Neural progenitor cell (in vitro differentiated cells): ENCODE data around the gene ARHGEF40. TPM values are rescaled to one million over a fixed set of nuclear protein-coding genes. Genes with fewer than 3 reads are reported as not detected.

Source experiments
- DNase-seq: peaks from one replicate; pipeline ENCODE4 v3.0.0-alpha.2; 2016; ENCODE audit warnings: low spot score
- H2AFZ ChIP-seq: fragments of 200-600 bp; sonication (generic); replicated peaks from 2 replicates; pipeline ENCODE4 v1.6.1; 2016; ENCODE audit warnings: antibody characterized with exemption
- H3F3A ChIP-seq: fragments of 200-600 bp; sonication (generic); 2 replicates; pipeline ENCODE4 v1.6.1; 2016; ENCODE audit warnings: antibody characterized with exemption, low read depth
- H3K27ac ChIP-seq: fragments of 200-600 bp; sonication (generic); 2 replicates; pipeline ENCODE4 v1.5.1; 2016; ENCODE audit warnings: mild to moderate bottlenecking
- H3K27me3 ChIP-seq: fragments of 200-600 bp; sonication (generic); 2 replicates; pipeline ENCODE4 v1.6.1; 2016; ENCODE audit warnings: mild to moderate bottlenecking, moderate library complexity
- H3K36me3 ChIP-seq: fragments of 200-600 bp; sonication (generic); 2 replicates; pipeline ENCODE4 v1.5.1; 2016
- H3K4me1 ChIP-seq: fragments of 200-600 bp; sonication (generic); 2 replicates; pipeline ENCODE4 v1.6.1; 2016; ENCODE audit warnings: mixed run types
- H3K4me2 ChIP-seq: fragments of 200-600 bp; sonication (generic); 2 replicates; pipeline ENCODE4 v1.6.1; 2016
- H3K4me3 ChIP-seq: fragments of 200-600 bp; sonication (generic); 2 replicates; pipeline ENCODE4 v1.5.1; 2016
- H3K79me2 ChIP-seq: fragments of 200-600 bp; sonication (generic); 2 replicates; pipeline ENCODE4 v1.6.1; 2016; ENCODE audit warnings: low read depth
- H3K9ac ChIP-seq: fragments of 200-600 bp; sonication (generic); 2 replicates; pipeline ENCODE4 v1.6.1; 2016
- H3K9me3 ChIP-seq: fragments of 200-600 bp; sonication (generic); 2 replicates; pipeline ENCODE4 v1.5.1; 2016; ENCODE audit warnings: low read depth
- H4K20me1 ChIP-seq: fragments of 200-600 bp; sonication (generic); 2 replicates; pipeline ENCODE4 v1.6.1; 2016; ENCODE audit warnings: low read depth
- H3K27ac Mint-ChIP-seq: 3 replicates; pipeline ENCODE4 v1.8.0; 2021; ENCODE audit warnings: mixed read lengths
- H3K27me3 Mint-ChIP-seq: 2 replicates; pipeline ENCODE4 v1.8.0; 2022; ENCODE audit warnings: low read depth, mild to moderate bottlenecking, inconsistent platforms, moderate library complexity, mixed read lengths; ENCODE audit not compliant: insufficient read depth
- H3K36me3 Mint-ChIP-seq: 3 replicates; pipeline ENCODE4 v1.8.0; 2021; ENCODE audit warnings: mixed read lengths
- H3K4me1 Mint-ChIP-seq: 3 replicates; pipeline ENCODE4 v1.8.0; 2021; ENCODE audit warnings: mixed read lengths
- H3K4me3 Mint-ChIP-seq: 3 replicates; pipeline ENCODE4 v1.8.0; 2021; ENCODE audit warnings: mild to moderate bottlenecking, moderate library complexity, mixed read lengths
- H3K9me3 Mint-ChIP-seq: 3 replicates; pipeline ENCODE4 v1.8.0; 2020; ENCODE audit warnings: mixed read lengths
- CTCF ChIP-seq: fragments of 200-600 bp; sonication (generic); IDR thresholded peaks from 2 replicates; pipeline ENCODE4 v1.5.1; 2017; ENCODE audit warnings: antibody characterized with exemption, mild to moderate bottlenecking
- EZH2 ChIP-seq: fragments of 200-600 bp; sonication (generic); IDR thresholded peaks from 2 replicates; pipeline ENCODE4 v1.6.1; 2017; ENCODE audit warnings: antibody characterized with exemption, mild to moderate bottlenecking, moderate library complexity
- EZH2phosphoT487 ChIP-seq: fragments of 200-600 bp; sonication (generic); IDR thresholded peaks from 2 replicates; pipeline ENCODE4 v1.6.1; 2017; ENCODE audit warnings: antibody characterized with exemption
- total RNA-seq: library from RNA; depleted of rRNA; stranded (reverse); fragments of >200 nt; gene quantifications from 2 replicates; pipeline ENCODE4 v1.2.3, GENCODE V29; 2015; ENCODE audit warnings: low replicate concordance

The ARHGEF40 gene
- total RNA-seq, 1 donor from 2014 or later, result 15.0 TPM

GRCh38 chr14:21078287-21078686 lies 8.2 kb downstream of the ARHGEF40 start:
- no peak overlapping the region for H2AFZ ChIP-seq
- no peak overlapping the region for H3K4me2 ChIP-seq
- no peaks in the 10 kb centered on the region for H3K9me3 Mint-ChIP-seq
- no peak overlapping the region for H3K4me3 Mint-ChIP-seq
- H3F3A ChIP-seq, result no peaks in the 10 kb centered on the region
- peaks cover 2% of the 10 kb centered on the region for H3K27me3 Mint-ChIP-seq
- H3K36me3 Mint-ChIP-seq, result peaks cover 55% of the 10 kb centered on the region
- peaks cover 2% of the 10 kb centered on the region for H3K36me3 ChIP-seq
- no peak for DNase-seq
- H4K20me1 ChIP-seq, result no peaks in the 10 kb centered on the region
- H3K27me3 ChIP-seq, result no peaks in the 10 kb centered on the region
- H3K4me1 ChIP-seq, result no peaks in the 10 kb centered on the region
- no peak overlapping the region for H3K27ac Mint-ChIP-seq
- TF ChIP-seq EZH2, result no peak
- no peak for TF ChIP-seq CTCF
- TF ChIP-seq EZH2phosphoT487, result no peak
- no peaks in the 10 kb centered on the region for H3K79me2 ChIP-seq
- H3K4me3 ChIP-seq, result no peak overlapping the region
- no peak overlapping the region for H3K9ac ChIP-seq
- peaks cover 2% of the 10 kb centered on the region for H3K4me1 Mint-ChIP-seq
- no peaks in the 10 kb centered on the region for H3K9me3 ChIP-seq
- H3K27ac ChIP-seq, result no peak overlapping the region

DNA sequence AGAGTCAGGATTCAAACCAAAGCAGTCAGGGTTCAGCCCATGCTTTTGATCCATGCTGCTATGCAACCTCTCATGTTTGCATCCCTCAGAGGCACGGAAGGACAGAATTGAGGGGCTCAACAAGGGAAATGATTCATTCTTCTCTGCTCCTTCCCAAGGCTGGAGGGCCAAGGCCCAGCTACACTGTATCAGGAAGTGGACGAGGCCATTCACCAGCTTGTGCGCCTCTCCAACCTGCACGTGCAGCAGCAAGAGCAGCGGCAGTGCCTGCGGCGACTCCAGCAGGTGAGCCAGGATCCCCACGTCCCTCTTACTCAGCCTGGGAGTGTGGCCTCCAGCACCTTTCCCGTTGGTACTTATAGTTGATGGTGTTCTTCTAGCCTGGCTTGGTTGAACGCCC lies 8.6 kb downstream of the ARHGEF40 start:
- Histone ChIP-seq H3K9ac (no peak overlapping the region), H3F3A (no peaks in the 10 kb centered on the region), H3K9me3 (no peaks in the 10 kb centered on the region), H3K36me3 (peaks cover 2% of the 10 kb centered on the region), H3K4me1 (no peaks in the 10 kb centered on the region), H3K27ac (no peak overlapping the region), H3K79me2 (no peaks in the 10 kb centered on the region), H3K4me2 (no peak overlapping the region), H3K27me3 (no peaks in the 10 kb centered on the region), H3K4me3 (no peak overlapping the region), H4K20me1 (no peaks in the 10 kb centered on the region), H2AFZ (no peak overlapping the region)
- no peaks in the 10 kb centered on the region for H3K9me3 Mint-ChIP-seq
- peaks cover 2% of the 10 kb centered on the region for H3K27me3 Mint-ChIP-seq
- H3K4me1 Mint-ChIP-seq, result no peaks in the 10 kb centered on the region
- DNase-seq, result no peak
- peaks cover 52% of the 10 kb centered on the region for H3K36me3 Mint-ChIP-seq
- H3K27ac Mint-ChIP-seq, result no peak overlapping the region
- no peak for TF ChIP-seq CTCF
- TF ChIP-seq EZH2, result no peak
- TF ChIP-seq EZH2phosphoT487, result no peak
- H3K4me3 Mint-ChIP-seq, result no peak overlapping the region

DNA sequence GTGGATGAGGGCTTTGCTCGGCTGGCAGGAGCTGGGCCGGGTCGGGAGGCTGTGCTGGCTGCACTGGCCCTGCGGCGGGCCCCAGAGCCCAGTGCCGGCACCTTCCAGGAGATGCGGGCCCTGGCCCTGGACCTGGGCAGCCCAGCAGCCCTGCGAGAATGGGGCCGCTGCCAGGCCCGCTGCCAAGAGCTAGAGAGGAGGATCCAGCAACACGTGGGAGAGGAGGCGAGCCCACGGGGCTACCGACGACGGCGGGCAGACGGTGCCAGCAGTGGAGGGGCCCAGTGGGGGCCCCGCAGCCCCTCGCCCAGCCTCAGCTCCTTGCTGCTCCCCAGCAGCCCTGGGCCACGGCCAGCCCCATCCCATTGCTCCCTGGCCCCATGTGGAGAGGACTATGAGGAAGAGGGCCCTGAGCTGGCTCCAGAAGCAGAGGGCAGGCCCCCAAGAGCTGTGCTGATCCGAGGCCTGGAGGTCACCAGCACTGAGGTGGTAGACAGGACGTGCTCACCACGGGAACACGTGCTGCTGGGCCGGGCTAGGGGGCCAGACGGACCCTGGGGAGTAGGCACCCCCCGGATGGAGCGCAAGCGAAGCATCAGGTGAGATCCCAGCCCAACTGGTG lies 11.5 kb downstream of the ARHGEF40 start:
- no peak overlapping the region for H3K4me3 Mint-ChIP-seq
- no peak overlapping the region for H2AFZ ChIP-seq
- H3K4me1 Mint-ChIP-seq, result peaks cover 10% of the 10 kb centered on the region
- H4K20me1 ChIP-seq, result peaks cover under 1% of the 10 kb centered on the region
- no peaks in the 10 kb centered on the region for H3K9me3 ChIP-seq
- no peak overlapping the region for H3K27ac Mint-ChIP-seq
- H3K36me3 Mint-ChIP-seq, result peaks cover 60% of the 10 kb centered on the region
- H3K36me3 ChIP-seq, result peaks cover 2% of the 10 kb centered on the region
- no peaks in the 10 kb centered on the region for H3K79me2 ChIP-seq
- no peaks in the 10 kb centered on the region for H3K4me1 ChIP-seq
- H3K4me2 ChIP-seq, result no peak overlapping the region
- H3K9me3 Mint-ChIP-seq, result peaks cover 2% of the 10 kb centered on the region
- no peak overlapping the region for H3K27ac ChIP-seq
- H3K9ac ChIP-seq, result no peak overlapping the region
- H3K27me3 Mint-ChIP-seq, result peaks cover 2% of the 10 kb centered on the region
- H3F3A ChIP-seq, result peaks cover 12% of the 10 kb centered on the region
- H3K4me3 ChIP-seq, result no peak overlapping the region
- no peak for TF ChIP-seq EZH2phosphoT487
- no peak for TF ChIP-seq EZH2
- TF ChIP-seq CTCF, result no peak
- no peaks in the 10 kb centered on the region for H3K27me3 ChIP-seq
- DNase-seq, result no peak
